Activated naive CD8-positive, alpha-beta T cell (primary cell): ENCODE measurements around the gene METTL1.

ENCODE experiments used
- H3K27ac Mint-ChIP-seq: one replicate; pipeline ENCODE4 v1.8.0; 2021; ENCODE audit warnings: mixed read lengths
- H3K27me3 Mint-ChIP-seq: one replicate; pipeline ENCODE4 v1.8.0; 2021; ENCODE audit warnings: mixed read lengths
- H3K36me3 Mint-ChIP-seq: one replicate; pipeline ENCODE4 v1.8.0; 2021; ENCODE audit warnings: mixed read lengths
- H3K4me1 Mint-ChIP-seq: one replicate; pipeline ENCODE4 v1.8.0; 2021; ENCODE audit warnings: low read depth, mixed read lengths
- H3K4me3 Mint-ChIP-seq: one replicate; pipeline ENCODE4 v1.8.0; 2021; ENCODE audit warnings: mild to moderate bottlenecking, mixed read lengths
- H3K9me3 Mint-ChIP-seq: one replicate; pipeline ENCODE4 v1.8.0; 2021; ENCODE audit warnings: low read depth, mixed read lengths

METTL1 gene

DNA sequence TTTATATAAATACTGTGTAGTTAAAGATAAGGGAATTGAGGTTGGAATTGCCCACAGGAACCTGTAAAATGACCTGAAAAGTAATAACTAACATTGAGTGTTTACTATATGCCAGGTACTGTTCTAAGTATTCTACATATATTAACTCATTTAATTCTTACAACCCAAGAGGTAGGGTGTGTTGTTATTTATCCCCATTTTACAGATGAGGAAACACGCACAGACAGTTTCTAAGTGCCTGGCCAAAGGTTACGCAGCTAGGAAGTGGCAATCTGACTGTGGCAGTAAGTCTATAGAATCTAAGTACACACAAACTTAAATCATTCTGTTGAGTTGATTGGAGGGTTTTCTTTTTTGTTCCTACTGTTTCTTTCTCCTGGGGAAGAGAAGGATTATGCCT, 28.1 kb downstream of the METTL1 start:
- H3K9me3 Mint-ChIP-seq = no peaks in the 10 kb centered on the region
- peaks cover 65% of the 10 kb centered on the region for H3K4me1 Mint-ChIP-seq
- peak overlapping the region; percentile 96 for H3K4me3 Mint-ChIP-seq
- no peaks in the 10 kb centered on the region for H3K27me3 Mint-ChIP-seq
- no peaks in the 10 kb centered on the region for H3K36me3 Mint-ChIP-seq
- peak overlapping the region; percentile 6 for H3K27ac Mint-ChIP-seq

DNA sequence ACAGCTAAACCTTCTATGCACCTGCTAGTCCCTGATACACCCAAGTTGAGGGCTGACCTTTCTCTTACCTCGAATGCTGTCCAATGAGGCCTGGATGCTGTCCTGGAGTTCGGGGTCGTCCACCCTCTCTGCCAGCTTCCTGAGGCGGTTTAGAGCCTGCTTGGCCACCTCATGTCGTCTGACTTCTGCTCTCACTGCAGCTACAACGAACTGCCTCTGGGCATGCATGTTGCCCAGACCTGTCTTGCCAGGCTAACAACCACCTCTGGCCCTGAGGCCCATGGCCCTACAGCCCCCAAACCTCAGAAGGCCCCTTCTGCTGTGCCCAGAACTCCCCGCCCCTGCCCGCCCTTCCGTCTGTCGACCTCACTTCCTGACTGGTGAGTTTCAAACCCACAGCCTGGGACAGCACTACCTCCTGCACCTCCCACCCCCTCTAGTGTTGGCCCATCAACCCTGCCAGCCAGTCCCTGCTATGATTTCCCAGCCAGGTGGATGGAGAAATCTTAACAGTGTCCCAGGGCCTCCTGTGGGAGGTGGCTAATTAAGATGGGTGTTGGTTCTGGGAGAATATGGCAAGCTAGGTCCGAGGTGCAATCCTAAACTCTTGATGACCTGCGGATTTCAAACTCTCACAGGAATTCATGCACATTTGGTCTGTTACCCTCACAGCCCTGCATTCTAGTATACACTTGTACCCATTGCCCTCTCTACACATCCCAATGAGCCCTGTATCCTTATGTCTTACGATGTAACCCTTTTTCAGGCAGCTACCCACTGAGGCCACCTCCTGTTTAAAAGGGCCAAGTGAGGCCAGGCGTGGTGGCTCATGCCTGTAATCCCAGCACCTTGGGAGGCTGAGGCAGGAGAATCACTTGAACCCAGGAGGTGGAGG, 29.8 kb downstream of the METTL1 start:
- Mint-ChIP-seq H3K4me1 (peaks cover 64% of the 10 kb centered on the region), H3K27ac (peak overlapping the region; percentile 83), H3K9me3 (no peaks in the 10 kb centered on the region), H3K36me3 (no peaks in the 10 kb centered on the region), H3K4me3 (peak overlapping the region; percentile 90), H3K27me3 (no peaks in the 10 kb centered on the region)

DNA sequence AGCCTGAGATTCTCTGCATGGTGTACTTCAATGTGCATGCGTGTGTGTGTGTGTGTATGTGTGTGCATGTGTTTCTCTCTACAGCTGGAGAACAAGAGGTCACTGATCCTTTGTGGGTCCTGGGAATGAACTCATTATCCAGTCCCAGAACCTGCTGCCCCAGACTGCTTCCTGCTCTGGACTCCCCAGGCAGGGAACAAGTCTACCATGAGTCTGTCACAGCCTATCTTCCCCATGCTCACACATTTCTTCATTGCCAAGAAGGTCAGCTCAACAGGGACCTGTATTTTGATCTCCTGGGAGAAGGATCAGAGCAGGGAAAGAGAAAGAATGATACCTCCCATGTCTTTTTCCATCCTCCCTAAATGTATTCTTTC, 30.5 kb downstream of the METTL1 start:
- peak overlapping the region; percentile 83 for H3K27ac Mint-ChIP-seq
- no peaks in the 10 kb centered on the region for H3K36me3 Mint-ChIP-seq
- peaks cover 65% of the 10 kb centered on the region for H3K4me1 Mint-ChIP-seq
- no peaks in the 10 kb centered on the region for H3K9me3 Mint-ChIP-seq
- no peaks in the 10 kb centered on the region for H3K27me3 Mint-ChIP-seq
- H3K4me3 Mint-ChIP-seq = peak overlapping the region; percentile 90

DNA sequence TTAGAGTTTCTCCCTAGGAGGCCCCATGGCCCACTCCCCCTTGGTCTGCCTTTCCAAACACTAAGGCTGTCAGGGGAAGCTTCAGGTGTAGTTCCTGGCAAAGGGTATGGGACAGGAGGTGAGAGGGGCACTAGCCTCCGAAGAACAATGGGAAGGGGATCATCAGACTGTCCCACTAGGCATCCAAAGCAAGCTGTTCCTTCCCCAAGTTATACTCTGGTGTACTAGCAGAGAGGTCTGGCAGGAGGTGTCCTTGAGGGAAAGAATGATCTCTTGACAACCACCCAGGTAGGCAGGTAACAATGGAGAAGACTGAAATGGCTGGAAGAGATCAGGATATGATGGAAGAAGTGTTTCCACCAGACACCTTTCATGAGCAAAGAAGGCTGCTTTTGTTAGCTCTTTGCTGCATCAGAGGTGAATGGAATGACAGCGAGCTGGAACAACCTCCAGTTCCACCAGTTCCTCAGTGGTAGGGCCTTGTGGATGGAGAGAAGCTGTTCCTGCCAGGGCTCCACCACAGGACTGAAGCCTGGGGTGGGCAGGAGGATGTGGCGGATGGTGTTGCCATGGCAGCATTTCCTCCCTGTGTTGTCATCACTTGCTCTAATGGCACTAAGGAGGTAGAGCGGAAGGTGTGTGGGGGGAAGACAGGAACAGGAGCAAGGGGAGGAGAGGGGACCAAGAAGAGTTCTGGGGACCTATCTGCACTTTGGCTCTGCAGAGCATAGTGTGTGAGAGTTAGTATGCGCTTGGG, 31.1 kb downstream of the METTL1 start:
- peaks cover 61% of the 10 kb centered on the region for H3K4me1 Mint-ChIP-seq
- H3K9me3 Mint-ChIP-seq = no peaks in the 10 kb centered on the region

DNA sequence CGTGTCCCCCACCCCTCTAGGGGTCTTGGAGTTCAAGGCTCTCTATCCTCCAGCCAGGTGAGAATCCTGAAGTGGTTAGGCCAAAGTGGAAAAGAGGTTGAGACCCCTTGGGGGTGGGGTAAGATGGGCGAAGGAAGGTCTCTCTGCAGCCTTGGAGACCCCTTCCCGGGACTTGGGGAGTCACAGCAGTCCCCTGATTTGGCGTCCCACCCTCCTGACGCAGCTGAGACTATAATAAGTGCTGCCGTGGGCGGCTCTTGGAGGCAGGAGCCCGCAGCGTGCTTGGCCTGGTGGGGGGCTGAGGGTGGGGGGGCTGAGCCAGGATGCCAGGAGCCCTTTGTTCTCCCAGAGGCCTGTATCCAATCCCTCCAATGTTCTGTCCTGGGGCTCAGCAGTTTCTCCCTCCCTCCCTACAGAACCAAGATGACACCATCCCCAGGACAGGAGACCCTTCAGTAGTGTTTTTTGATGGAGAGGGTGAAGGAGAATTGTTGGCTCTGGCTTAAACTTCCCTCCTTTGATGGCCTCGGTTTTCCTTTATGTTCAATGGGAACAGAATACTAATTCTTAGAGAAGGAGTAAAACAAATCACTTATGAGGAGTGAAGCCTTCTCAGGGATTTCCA, 31.9 kb downstream of the METTL1 start:
- Mint-ChIP-seq H3K27me3 (no peaks in the 10 kb centered on the region), H3K9me3 (no peaks in the 10 kb centered on the region), H3K36me3 (no peaks in the 10 kb centered on the region), H3K27ac (peak overlapping the region; percentile 69), H3K4me3 (peak overlapping the region; percentile 90), H3K4me1 (peaks cover 58% of the 10 kb centered on the region)

More for the DNA sequence above, 31.1 kb downstream of the METTL1 start:
- peak overlapping the region; percentile 83 for H3K27ac Mint-ChIP-seq
- no peaks in the 10 kb centered on the region for H3K36me3 Mint-ChIP-seq
- peak overlapping the region; percentile 90 for H3K4me3 Mint-ChIP-seq
- H3K27me3 Mint-ChIP-seq = no peaks in the 10 kb centered on the region

DNA sequence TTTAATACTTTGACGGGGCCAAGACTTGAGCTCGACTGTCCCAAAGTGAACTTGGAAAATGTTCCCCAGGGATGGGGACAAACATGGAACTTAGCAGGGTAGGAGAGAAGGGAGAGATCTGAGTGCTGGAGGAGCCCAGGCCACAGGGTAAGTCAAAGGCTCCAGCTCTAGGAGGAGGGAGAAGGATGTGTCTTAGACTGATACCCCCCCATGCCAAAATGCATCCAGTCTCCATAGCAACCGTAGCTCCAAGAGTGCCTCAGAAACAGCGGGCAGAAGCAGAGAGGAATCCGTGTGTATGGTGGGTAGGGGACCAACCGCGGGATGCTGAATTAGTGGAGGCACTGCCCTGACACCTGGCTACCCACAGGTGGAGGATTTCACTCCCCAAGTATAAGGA, 32.5 kb downstream of the METTL1 start:
- H3K9me3 Mint-ChIP-seq = no peaks in the 10 kb centered on the region
- peaks cover 3% of the 10 kb centered on the region for H3K36me3 Mint-ChIP-seq
- H3K4me1 Mint-ChIP-seq = peaks cover 55% of the 10 kb centered on the region
- H3K27ac Mint-ChIP-seq = peak overlapping the region; percentile 69
- H3K27me3 Mint-ChIP-seq = no peaks in the 10 kb centered on the region
- H3K4me3 Mint-ChIP-seq = peak overlapping the region; percentile 79

DNA sequence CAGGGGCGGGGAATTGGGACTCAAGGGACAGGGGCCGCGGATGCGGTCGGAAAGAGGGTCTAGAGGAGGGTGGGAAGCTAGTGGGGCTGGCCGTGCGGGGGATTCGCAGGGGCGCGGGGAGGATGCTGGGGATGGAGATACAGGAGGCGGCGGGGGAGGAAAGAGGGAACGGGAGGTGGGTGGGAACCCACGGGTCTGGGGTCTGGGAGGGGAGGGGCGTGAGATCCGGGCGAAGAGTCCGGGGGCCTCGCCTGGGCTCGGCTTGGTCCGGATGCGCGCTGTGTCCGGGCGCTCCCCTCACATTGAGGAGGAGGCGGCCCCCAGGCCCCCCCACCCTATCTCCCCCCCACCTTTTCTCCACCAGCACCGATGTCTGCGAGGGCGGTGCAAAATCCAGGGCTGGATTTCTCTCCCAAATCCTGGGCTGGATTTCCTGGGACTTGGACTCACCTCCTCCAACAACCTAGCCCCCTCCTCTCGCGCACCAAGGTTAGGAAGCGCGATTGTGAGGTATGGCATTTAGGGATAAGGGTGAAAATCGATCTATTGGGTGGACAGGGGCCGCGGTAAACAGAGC, 33.2 kb downstream of the METTL1 start, which contains the start of gene AGAP2:
Gene AGAP2 (minus strand): TSS at position 82 of the 577 bp plus-strand sequence. CDS start 496 bp downstream, outside the sequence.
- H3K36me3 Mint-ChIP-seq = peaks cover 5% of the 10 kb centered on the region
- no peaks in the 10 kb centered on the region for H3K9me3 Mint-ChIP-seq
- peaks cover 48% of the 10 kb centered on the region for H3K4me1 Mint-ChIP-seq
- peak within 1 kb of the TSS; percentile 79 for H3K4me3 Mint-ChIP-seq
- H3K27ac Mint-ChIP-seq = peak within 1 kb of the TSS; percentile 69
- no peaks in the 10 kb centered on the region for H3K27me3 Mint-ChIP-seq

DNA sequence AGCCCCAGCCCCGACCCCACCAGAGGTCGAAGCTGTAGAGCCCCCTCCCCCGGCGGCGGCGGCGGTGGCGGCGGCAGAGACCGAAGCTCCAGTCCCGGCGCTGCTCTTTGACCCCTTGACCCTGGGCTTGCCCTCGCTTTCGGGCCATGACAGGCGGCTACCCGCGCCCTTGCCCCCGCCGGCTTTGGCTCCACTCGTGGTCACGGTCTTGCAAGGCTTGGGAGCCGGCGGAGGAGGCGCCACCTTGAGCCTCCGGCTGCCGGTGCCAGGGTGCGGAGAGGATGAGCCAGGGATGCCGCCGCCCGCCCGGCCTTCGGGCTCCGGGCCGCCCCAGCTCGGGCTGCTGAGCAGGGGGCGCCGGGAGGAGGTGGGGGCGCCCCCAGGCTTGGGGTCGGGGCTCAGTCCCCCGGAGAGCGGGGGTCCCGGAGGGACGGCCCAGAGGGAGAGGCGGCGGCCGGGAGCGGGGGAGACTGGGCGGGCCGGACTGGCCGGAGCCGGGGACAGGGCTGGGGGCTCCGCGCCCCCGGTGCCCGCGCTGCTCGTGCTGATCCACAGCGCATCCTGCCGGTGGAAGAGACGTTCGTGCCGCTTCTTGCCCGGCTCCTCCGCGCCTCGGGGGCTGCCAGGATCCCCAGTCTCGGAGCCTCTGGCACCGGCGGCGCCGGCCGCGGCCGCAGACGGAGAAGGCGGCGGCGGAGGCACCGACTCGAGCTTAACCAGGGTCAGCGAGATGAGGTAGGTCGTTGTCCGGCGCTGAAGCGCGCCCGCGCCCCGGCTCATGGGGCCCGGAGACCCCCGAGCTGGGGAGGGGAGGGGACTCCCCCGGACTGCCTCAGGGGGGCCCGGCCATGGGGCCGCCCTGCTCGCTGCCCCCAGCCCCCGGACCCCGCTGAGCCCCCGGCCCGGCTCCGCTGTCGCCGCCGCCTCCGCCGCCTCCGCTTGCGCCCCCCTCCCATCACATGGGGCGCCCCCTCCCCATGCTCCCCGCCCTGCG, 34.1 kb downstream of the METTL1 start:
- Mint-ChIP-seq H3K4me1 (peaks cover 45% of the 10 kb centered on the region), H3K27ac (no peak overlapping the region), H3K4me3 (no peak overlapping the region), H3K27me3 (no peaks in the 10 kb centered on the region), H3K9me3 (no peaks in the 10 kb centered on the region), H3K36me3 (peaks cover 5% of the 10 kb centered on the region)

DNA sequence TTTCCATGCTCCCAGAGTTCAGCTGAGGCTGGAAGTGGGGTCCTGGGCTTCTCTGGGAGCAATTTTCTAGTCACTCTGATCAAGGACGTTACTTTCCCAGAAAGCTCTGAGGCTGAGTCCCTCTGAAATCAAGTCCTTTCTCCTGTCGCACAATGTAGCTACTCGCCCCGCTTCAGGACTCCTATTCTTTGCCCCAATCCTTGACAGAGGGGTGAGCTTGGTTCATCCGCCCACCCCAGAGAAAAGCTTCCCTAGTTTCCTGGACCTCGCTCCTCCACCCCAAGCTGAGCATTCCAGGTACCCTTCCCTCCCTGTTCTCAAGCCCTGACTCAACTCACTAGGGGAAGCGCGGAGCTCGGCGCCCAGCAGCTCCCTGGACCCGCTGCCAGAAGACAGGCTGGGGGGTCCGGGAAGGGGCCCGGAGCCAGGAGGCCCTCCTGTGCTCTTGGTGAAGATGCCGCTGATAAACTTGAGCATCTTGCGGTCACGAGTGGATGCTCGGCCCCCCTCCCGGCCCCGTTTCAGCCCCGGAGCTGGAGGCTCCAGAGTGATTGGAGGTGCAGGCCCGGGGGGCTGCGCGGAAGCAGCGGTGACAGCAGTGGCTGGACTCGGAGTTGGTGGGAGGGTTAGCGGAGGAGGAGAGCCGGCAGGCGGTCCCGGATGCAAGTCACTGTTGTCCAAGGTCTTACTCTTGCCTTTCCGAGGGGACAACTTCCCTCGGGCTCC, 35.0 kb downstream of the METTL1 start:
- H3K27me3 Mint-ChIP-seq = no peaks in the 10 kb centered on the region
- no peaks in the 10 kb centered on the region for H3K9me3 Mint-ChIP-seq
- no peak overlapping the region for H3K4me3 Mint-ChIP-seq
- H3K27ac Mint-ChIP-seq = peak overlapping the region; percentile 34
- H3K36me3 Mint-ChIP-seq = peaks cover 5% of the 10 kb centered on the region
- peaks cover 38% of the 10 kb centered on the region for H3K4me1 Mint-ChIP-seq

DNA sequence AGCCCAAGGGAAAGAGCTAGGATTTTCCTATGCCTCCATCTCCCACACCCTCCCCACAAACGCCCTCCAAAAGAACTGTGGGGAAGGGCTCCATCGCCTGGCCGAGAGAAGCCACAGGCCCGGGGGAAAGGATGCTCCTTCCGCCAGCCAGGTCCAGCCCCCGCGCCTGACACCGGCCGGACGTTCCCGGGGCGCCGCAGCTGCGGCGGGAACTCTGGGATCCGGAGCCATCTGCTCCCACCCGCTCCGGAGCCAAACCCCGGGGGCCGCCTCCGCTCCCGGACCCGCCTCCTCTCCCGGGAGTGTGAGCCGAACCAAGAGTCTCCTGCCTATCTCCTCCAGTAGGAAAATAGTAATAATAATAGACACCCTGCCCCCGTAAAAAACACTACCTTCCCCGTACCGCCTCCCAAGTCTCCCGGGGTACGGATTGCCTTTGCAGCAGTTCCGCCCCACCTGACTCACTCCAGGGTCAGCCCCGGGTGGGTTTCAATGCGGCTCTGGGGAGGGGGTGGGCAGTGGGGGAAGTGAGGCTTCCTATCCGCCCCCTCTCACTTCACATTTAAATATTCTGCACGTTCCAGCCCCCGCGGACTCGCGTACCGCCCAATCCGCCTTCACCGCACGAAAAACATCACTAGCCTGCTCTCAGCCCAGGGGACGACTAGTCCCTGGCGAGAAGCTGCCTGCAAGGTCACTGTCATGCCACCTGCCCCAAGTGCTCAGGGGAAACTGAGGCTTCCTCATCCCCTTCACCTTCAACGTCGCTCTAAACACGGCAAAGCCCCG, 35.8 kb downstream of the METTL1 start:
- H3K36me3 Mint-ChIP-seq = peaks cover 7% of the 10 kb centered on the region
- no peak overlapping the region for H3K4me3 Mint-ChIP-seq
- H3K27ac Mint-ChIP-seq = peak overlapping the region; percentile 34
- peaks cover 31% of the 10 kb centered on the region for H3K4me1 Mint-ChIP-seq
- H3K27me3 Mint-ChIP-seq = no peaks in the 10 kb centered on the region
- H3K9me3 Mint-ChIP-seq = no peaks in the 10 kb centered on the region

DNA sequence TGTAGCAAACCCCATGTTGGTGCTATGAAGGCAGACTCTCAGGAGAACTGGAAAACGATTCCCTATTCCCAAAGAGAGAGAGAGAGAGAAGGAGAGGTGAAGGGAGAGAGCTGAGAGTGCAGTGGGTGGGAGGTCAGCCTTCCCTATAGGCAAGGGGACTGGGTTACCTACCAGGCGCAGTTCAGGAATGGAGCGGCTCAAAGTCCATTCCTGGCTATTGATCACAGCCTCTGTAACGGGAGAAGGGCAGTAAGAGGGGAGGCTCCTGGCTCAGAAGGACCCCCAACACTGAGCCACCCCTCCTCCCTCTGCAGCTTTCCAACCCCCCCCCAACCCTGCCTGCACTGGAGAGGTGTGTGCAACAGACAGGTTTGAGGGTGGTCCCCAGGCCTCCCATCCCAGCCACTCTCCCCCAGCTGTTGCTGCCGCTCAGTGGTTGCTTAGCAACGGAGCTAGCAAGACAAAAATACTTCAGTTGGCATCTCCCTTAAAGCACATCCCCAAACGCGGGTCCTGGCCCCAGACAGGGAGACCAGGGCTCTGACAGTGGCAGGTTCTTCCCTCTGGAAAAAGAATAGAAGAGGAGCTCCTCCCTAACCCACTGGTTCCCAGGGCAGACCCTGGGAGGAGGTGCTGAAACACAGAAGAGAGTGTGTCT, 36.6 kb downstream of the METTL1 start:
- no peak overlapping the region for H3K27ac Mint-ChIP-seq
- H3K36me3 Mint-ChIP-seq = peaks cover 7% of the 10 kb centered on the region
- no peak overlapping the region for H3K4me3 Mint-ChIP-seq
- peaks cover 24% of the 10 kb centered on the region for H3K4me1 Mint-ChIP-seq
- no peaks in the 10 kb centered on the region for H3K9me3 Mint-ChIP-seq
- no peaks in the 10 kb centered on the region for H3K27me3 Mint-ChIP-seq

DNA sequence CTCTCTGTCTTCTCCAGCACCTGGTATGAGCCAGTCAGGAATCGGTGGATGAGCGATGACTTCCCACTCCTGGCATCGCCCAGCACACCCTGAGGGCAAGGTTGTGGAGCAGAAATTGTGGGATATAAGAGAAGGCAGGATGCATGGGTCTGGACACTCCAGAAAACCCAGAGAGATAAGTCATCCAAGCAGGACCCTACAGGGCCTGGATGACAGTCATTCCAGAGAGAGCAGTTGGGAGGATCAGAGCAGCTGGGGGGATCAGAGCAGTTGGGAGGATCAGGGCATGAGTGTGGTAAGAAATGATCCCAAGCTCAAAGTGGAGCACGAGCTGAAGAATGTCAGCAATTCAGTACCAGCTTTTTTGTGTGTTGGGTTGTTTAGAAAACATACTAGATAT, 37.3 kb downstream of the METTL1 start:
- H3K36me3 Mint-ChIP-seq = peaks cover 7% of the 10 kb centered on the region
- H3K4me3 Mint-ChIP-seq = no peak overlapping the region
- H3K9me3 Mint-ChIP-seq = no peaks in the 10 kb centered on the region
- H3K27me3 Mint-ChIP-seq = no peaks in the 10 kb centered on the region
- peak overlapping the region; percentile 68 for H3K27ac Mint-ChIP-seq
- H3K4me1 Mint-ChIP-seq = peaks cover 18% of the 10 kb centered on the region
